ENCODE data around the gene MOCS3. TPM values are rescaled to one million over a fixed set of nuclear protein-coding genes. Genes with fewer than 3 reads are reported as not detected.

MOCS3 gene
- total RNA-seq, 1 experiment from 2014 or later: 13.4 TPM

GRCh38 chr20:50959543-50960126 lies 1.0 kb downstream of the MOCS3 start:
- no TSS peak for BruUV-seq (replicated peaks)
- H3K27ac ChIP-seq (ENCODE audit: low read length): peak overlapping the region; percentile 80
- H3K4me2 ChIP-seq (ENCODE audit: low read length): peak overlapping the region; percentile 95
- peak overlapping the region; percentile 87 for H3K9ac ChIP-seq (ENCODE audit: low read length)
- ATAC-seq (peak; percentile 4; the same call in 1 of the 2 replicates), DNase-seq (peak; percentile 33)
- H3K4me1 ChIP-seq (ENCODE audit: insufficient read depth, low read length): peaks cover 39% of the 10 kb centered on the region
- peak overlapping the region; percentile 92 for H3K4me3 ChIP-seq (ENCODE audit: low read length)
- H3K36me3 ChIP-seq (ENCODE audit: low read depth, low read length): peaks cover 19% of the 10 kb centered on the region
- peak overlapping the region; percentile 77; the same call in 1 of the 2 replicates for H2AFZ ChIP-seq (ENCODE audit: low read length)
- no peaks in the 10 kb centered on the region for H3K9me3 ChIP-seq (ENCODE audit: low read length)
- H4K20me1 ChIP-seq (ENCODE audit: low read length): peaks cover 43% of the 10 kb centered on the region
- H3K9me2 ChIP-seq (replicated peaks; ENCODE audit: low read length): no peaks in the 10 kb centered on the region
- TF ChIP-seq EZH2phosphoT487 (IDR thresholded peaks at IDR 0.05; ENCODE audit: borderline replicate concordance, low read length) (no peak), EZH2 (IDR thresholded peaks at IDR 0.05; ENCODE audit: low read length, unreplicated experiment) (no peak), CTCF (conservative IDR thresholded peaks at IDR 0.05; ENCODE audit: low read depth, low read length) (no peak)
- CTCF ChIA-PET: no interaction called here
- H3K27me3 ChIP-seq (ENCODE audit: low read length): no peaks in the 10 kb centered on the region
- peaks cover 75% of the 10 kb centered on the region for H3K79me2 ChIP-seq (ENCODE audit: low read length)
- POLR2A ChIA-PET (ENCODE audit: unreplicated experiment): interaction anchor here (0.8 kb wide), 1 partner anchor 165 kb away, joined by 5 read pairs; the partner anchor contains the start of gene BCAS4
- intact Hi-C loops (cut with micrococcal nuclease): no loop called here
- H3F3A ChIP-seq (ENCODE audit: low read length, unreplicated experiment): no peaks in the 10 kb centered on the region

GRCh38 chr20:50967586-50967985 lies 9.0 kb downstream of the MOCS3 start:
- CTCF ChIA-PET: no interaction called here
- no peak for ATAC-seq

GRCh38 chr20:50968289-50968688 lies 9.7 kb downstream of the MOCS3 start:
- Histone ChIP-seq H3F3A (ENCODE audit: low read length, unreplicated experiment) (no peaks in the 10 kb centered on the region), H3K9me3 (ENCODE audit: low read length) (no peaks in the 10 kb centered on the region), H3K4me1 (ENCODE audit: insufficient read depth, low read length) (no peaks in the 10 kb centered on the region), H2AFZ (ENCODE audit: low read length) (no peak overlapping the region), H3K27ac (ENCODE audit: low read length) (no peak overlapping the region), H3K9ac (ENCODE audit: low read length) (no peak overlapping the region), H3K36me3 (ENCODE audit: low read depth, low read length) (no peaks in the 10 kb centered on the region), H3K27me3 (ENCODE audit: low read length) (no peaks in the 10 kb centered on the region), H3K79me2 (ENCODE audit: low read length) (no peaks in the 10 kb centered on the region), H4K20me1 (ENCODE audit: low read length) (no peaks in the 10 kb centered on the region), H3K9me2 (replicated peaks; ENCODE audit: low read length) (no peaks in the 10 kb centered on the region), H3K4me2 (ENCODE audit: low read length) (no peak overlapping the region), H3K4me3 (ENCODE audit: low read length) (no peak overlapping the region)
- POLR2A ChIA-PET (ENCODE audit: unreplicated experiment): no interaction called here
- CTCF ChIA-PET: no interaction called here
- DNase-seq: no peak
- ATAC-seq: no peak
- no TSS peak for BruUV-seq (replicated peaks)
- intact Hi-C loops (cut with micrococcal nuclease): no loop called here
- TF ChIP-seq CTCF (conservative IDR thresholded peaks at IDR 0.05; ENCODE audit: low read depth, low read length): no peak
- no peak for TF ChIP-seq EZH2 (IDR thresholded peaks at IDR 0.05; ENCODE audit: low read length, unreplicated experiment)
- TF ChIP-seq EZH2phosphoT487 (IDR thresholded peaks at IDR 0.05; ENCODE audit: borderline replicate concordance, low read length): no peak

More at GRCh38 chr20:50967586-50967985, 9.0 kb downstream of the MOCS3 start:
- no peaks in the 10 kb centered on the region for H3F3A ChIP-seq (ENCODE audit: low read length, unreplicated experiment)
- H4K20me1 ChIP-seq (ENCODE audit: low read length): no peaks in the 10 kb centered on the region
- DNase-seq: no peak
- intact Hi-C loops (cut with micrococcal nuclease): no loop called here
- H3K79me2 ChIP-seq (ENCODE audit: low read length): no peaks in the 10 kb centered on the region
- no peaks in the 10 kb centered on the region for H3K4me1 ChIP-seq (ENCODE audit: insufficient read depth, low read length)
- no peak overlapping the region for H3K4me3 ChIP-seq (ENCODE audit: low read length)
- no peaks in the 10 kb centered on the region for H3K36me3 ChIP-seq (ENCODE audit: low read depth, low read length)
- no peak overlapping the region for H3K9ac ChIP-seq (ENCODE audit: low read length)
- H3K9me2 ChIP-seq (replicated peaks; ENCODE audit: low read length): no peaks in the 10 kb centered on the region
- H3K4me2 ChIP-seq (ENCODE audit: low read length): no peak overlapping the region
- no peak overlapping the region for H3K27ac ChIP-seq (ENCODE audit: low read length)
- BruUV-seq (replicated peaks): no TSS peak
- TF ChIP-seq EZH2 (IDR thresholded peaks at IDR 0.05; ENCODE audit: low read length, unreplicated experiment): no peak
- H2AFZ ChIP-seq (ENCODE audit: low read length): no peak overlapping the region
- no peaks in the 10 kb centered on the region for H3K9me3 ChIP-seq (ENCODE audit: low read length)
- H3K27me3 ChIP-seq (ENCODE audit: low read length): no peaks in the 10 kb centered on the region
- POLR2A ChIA-PET (ENCODE audit: unreplicated experiment): no interaction called here
